Subcutaneous adipose tissue (tissue), 4 donors: ENCODE results near the gene PARP11. TPM values are rescaled to one million over a fixed set of nuclear protein-coding genes. Genes with fewer than 3 reads are reported as not detected.

Experiments
- total RNA-seq, 4 donors: library from RNA; depleted of rRNA; stranded (reverse); fragments of >200 nt; gene quantifications; one replicate each; pipeline ENCODE4 v1.1.0, GENCODE V29; 2016
- TF ChIP-seq, protein P1 (sequence below): fragments of 450-650 bp; IDR thresholded peaks from one replicate; pipeline ENCODE4 v1.5.1; 2016; ENCODE audit warnings: low read depth, mild to moderate bottlenecking, control low read depth, antibody characterized with exemption, moderate library complexity

The PARP11 gene, protein sequence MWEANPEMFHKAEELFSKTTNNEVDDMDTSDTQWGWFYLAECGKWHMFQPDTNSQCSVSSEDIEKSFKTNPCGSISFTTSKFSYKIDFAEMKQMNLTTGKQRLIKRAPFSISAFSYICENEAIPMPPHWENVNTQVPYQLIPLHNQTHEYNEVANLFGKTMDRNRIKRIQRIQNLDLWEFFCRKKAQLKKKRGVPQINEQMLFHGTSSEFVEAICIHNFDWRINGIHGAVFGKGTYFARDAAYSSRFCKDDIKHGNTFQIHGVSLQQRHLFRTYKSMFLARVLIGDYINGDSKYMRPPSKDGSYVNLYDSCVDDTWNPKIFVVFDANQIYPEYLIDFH
- 10 to 100 TPM in 1 of 4 donors, 1 to 10 TPM in 3; 5.3 to 10.3 (median 8.6) TPM for total RNA-seq

GRCh38 chr12:3872800-3873636 lies at the start of gene PARP11:
Gene PARP11 (minus strand): TSS chr12:3873399. CDS start chr12:3873229, 170 bp downstream.
- TF ChIP-seq, protein P1, sequence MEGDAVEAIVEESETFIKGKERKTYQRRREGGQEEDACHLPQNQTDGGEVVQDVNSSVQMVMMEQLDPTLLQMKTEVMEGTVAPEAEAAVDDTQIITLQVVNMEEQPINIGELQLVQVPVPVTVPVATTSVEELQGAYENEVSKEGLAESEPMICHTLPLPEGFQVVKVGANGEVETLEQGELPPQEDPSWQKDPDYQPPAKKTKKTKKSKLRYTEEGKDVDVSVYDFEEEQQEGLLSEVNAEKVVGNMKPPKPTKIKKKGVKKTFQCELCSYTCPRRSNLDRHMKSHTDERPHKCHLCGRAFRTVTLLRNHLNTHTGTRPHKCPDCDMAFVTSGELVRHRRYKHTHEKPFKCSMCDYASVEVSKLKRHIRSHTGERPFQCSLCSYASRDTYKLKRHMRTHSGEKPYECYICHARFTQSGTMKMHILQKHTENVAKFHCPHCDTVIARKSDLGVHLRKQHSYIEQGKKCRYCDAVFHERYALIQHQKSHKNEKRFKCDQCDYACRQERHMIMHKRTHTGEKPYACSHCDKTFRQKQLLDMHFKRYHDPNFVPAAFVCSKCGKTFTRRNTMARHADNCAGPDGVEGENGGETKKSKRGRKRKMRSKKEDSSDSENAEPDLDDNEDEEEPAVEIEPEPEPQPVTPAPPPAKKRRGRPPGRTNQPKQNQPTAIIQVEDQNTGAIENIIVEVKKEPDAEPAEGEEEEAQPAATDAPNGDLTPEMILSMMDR: no peak

DNA sequence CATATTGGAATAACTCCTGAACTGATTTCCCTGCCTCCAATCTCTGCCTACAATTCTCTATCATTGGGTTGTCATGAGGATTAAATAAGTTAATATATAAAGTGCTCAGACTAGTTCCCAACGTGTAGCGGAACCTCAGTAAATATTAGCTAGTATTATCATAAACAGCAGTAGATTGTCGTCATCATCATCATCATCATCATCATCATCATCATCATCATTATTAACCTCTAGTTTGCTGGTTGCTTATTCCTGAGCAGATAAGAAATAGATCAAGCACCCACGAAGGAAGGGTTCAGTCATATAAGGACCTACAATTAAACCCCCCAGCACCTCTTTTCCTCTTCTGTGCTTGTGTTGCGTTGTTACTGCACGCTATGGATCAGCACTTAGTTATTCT lies 48.8 kb upstream of the PARP11 start:
- TF ChIP-seq, protein P1: no peak

GRCh38 chr12:3921526-3921925 lies 48.3 kb upstream of the PARP11 start:
- TF ChIP-seq, protein P1: no peak

DNA sequence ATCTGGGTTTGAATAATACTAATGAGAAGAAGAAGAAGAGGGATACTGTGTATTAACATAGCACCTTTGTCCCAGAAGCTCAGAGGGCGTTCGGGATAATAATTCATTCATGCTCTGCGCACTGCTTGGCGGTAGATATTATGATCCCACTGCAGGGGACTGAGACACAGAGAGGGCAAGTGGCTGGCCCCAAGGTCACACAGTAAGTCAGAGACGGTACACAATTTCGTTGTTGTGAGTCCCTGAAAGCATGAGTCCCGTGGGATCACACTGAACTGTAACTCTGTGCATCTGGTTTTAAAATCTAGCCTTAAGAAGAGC lies 47.9 kb upstream of the PARP11 start:
- TF ChIP-seq, protein P1: no peak

DNA sequence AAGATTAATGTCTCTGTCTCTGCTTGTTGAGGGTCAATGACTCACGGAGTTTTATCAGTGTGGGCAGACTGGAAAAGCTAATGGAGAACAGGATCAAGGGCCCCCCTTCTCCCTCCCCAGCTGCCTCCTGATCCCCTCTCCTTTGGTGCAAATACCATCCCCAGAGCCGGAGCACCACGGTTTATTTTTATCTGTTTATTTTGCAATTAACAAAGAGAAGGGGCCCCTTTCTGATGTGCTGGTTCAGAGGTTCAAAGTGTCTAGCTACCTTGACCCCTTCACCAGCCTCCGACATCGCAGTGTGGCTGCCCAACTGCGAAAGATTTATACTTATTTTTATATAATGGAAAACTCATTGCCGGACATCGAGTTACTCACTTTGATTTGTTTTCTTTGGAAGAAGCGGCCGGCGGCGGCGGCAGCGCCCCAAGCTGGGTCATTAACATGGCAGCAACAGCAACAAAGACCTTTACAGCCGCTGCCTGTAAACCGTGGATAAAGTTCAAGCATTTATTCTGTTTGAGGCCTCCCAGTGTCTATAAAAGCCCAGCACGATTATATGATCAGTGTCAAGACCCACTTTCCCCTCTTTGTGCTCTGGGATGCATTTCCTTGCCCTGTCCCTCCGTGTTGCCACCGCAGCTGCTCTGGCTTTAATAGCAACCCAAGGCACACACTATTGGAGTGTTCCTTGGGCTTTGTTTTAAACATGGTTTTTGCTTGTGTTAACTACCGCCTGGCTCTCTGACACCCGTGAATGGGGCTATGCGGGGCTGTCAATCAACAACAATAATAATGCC lies 47.4 kb upstream of the PARP11 start:
- TF ChIP-seq, protein P1: no peak

- TF ChIP-seq, protein P1: no peak
Observed at GRCh38 chr12:3913278-3913677, 40.1 kb upstream of the PARP11 start.
